B cell (primary cell): ENCODE measurements around the gene RHOV. TPM values are rescaled to one million over a fixed set of nuclear protein-coding genes. Genes with fewer than 3 reads are reported as not detected.

Source experiments
- ATAC-seq: fragments of 200-7000 bp; cut with Tn5 transposase; one replicate; pipeline ENCODE4 v1.10.0; 2021; ENCODE audit warnings: low read depth, mild to moderate bottlenecking, moderate number of reproducible peaks, moderate library complexity
- CTCF ChIA-PET: fragments of 350-600 bp; sonication (Branson Sonifier 250); formaldehyde crosslinking; loops from one replicate; lab custom pipeline; 2021; ENCODE audit warnings: antibody characterized with exemption, inconsistent platforms; lab: Charles Lee
- POLR2A ChIA-PET: fragments of 350-600 bp; sonication (Branson Sonifier 250); formaldehyde crosslinking; loops from one replicate; lab custom pipeline; 2021; ENCODE audit warnings: antibody characterized with exemption; lab: Charles Lee
- DNase-seq: peaks from one replicate; pipeline ENCODE4 v3.0.0; 2013
- H2AFZ ChIP-seq: 2 replicates; pipeline ENCODE4 v1.6.1; 2012; ENCODE audit warnings: mild to moderate bottlenecking, low read depth, low read length; ENCODE audit not compliant: insufficient read depth, poor library complexity, severe bottlenecking
- H3K27ac ChIP-seq, 2 donors: 1 replicate in 1 of 2; 2 replicates in 1 of 2; pipeline ENCODE4 v1.5.1; 2012 to 2013; ENCODE audit warnings: low read length in 2 of 2, mild to moderate bottlenecking in 2 of 2, moderate library complexity in 1 of 2
- H3K27me3 ChIP-seq, 4 experiments: fragments of 200-600 bp in 1 of 4; sonication (generic) in 1 of 4; replicated peaks in 1 of 4; 1 replicate in 2 of 4; 2 replicates in 2 of 4; pipeline versions ENCODE4 v1.6.1 to v1.7.0; 2013 to 2016; ENCODE audit warnings: low read length in 3 of 4, mild to moderate bottlenecking in 2 of 4, mixed read lengths in 1 of 4, moderate library complexity in 1 of 4; ENCODE audit not compliant: insufficient read depth in 4 of 4, control insufficient read depth in 3 of 4; ENCODE audit errors: control extremely low read depth in 1 of 4
- H3K36me3 ChIP-seq, 2 experiments: replicated peaks in 1 of 2; 1 replicate in 1 of 2; 2 replicates in 1 of 2; pipeline versions ENCODE4 v1.6.1 to v1.7.1; 2013; ENCODE audit warnings: low read length in 1 of 2; ENCODE audit not compliant: insufficient read depth in 2 of 2, control insufficient read depth in 1 of 2; ENCODE audit errors: control extremely low read depth in 1 of 2, extremely low read depth in 1 of 2
- H3K4me1 ChIP-seq, 2 donors: fragments of 200-600 bp in 1 of 2; sonication (generic) in 1 of 2; 1 replicate in 1 of 2; 2 replicates in 1 of 2; pipeline versions ENCODE4 v1.5.1 to v1.6.1; 2013 to 2017; ENCODE audit warnings: low read length in 2 of 2; ENCODE audit not compliant: control insufficient read depth in 2 of 2, insufficient read depth in 2 of 2
- H3K4me2 ChIP-seq: replicated peaks from 2 replicates; pipeline ENCODE3; 2012; ENCODE audit warnings: mild to moderate bottlenecking, low read depth, low read length; ENCODE audit not compliant: poor library complexity, severe bottlenecking
- H3K4me3 ChIP-seq, 5 experiments: fragments of 200-600 bp in 1 of 5; sonication (generic) in 1 of 5; 1 replicate in 3 of 5; 2 replicates in 2 of 5; pipeline versions ENCODE4 v1.5.1 to v1.7.0; 2011 to 2016; ENCODE audit warnings: low read length in 4 of 5, mild to moderate bottlenecking in 4 of 5, low read depth in 2 of 5, control low read depth in 1 of 5, moderate library complexity in 1 of 5; ENCODE audit not compliant: insufficient read depth in 1 of 5; ENCODE audit errors: control extremely low read depth in 1 of 5, extremely low read depth in 1 of 5
- H3K79me2 ChIP-seq: fragments of 200-600 bp; sonication (generic); one replicate; pipeline ENCODE4 v1.6.0; 2016; ENCODE audit warnings: low read length; ENCODE audit not compliant: control insufficient read depth, insufficient read depth
- H3K9ac ChIP-seq: fragments of 200-600 bp; sonication (generic); 2 replicates; pipeline ENCODE4 v1.6.1; 2017; ENCODE audit warnings: mild to moderate bottlenecking, low read length, moderate library complexity
- H3K9me3 ChIP-seq, 3 donors: one replicate each; pipeline versions ENCODE4 v1.6.1 to v1.7.1; 2013; ENCODE audit warnings: low read length in 2 of 3; ENCODE audit not compliant: control insufficient read depth in 2 of 3, insufficient read depth in 1 of 3; ENCODE audit errors: control extremely low read depth in 1 of 3
- H4K20me1 ChIP-seq: 2 replicates; pipeline ENCODE4 v1.6.0; 2012; ENCODE audit warnings: mild to moderate bottlenecking, low read length; ENCODE audit not compliant: insufficient read depth, control insufficient read depth, poor library complexity, severe bottlenecking
- H3K27ac Mint-ChIP-seq: one replicate; pipeline ENCODE4 v1.8.0; 2021; ENCODE audit warnings: mixed read lengths
- H3K27me3 Mint-ChIP-seq: one replicate; pipeline ENCODE4 v1.8.0; 2021; ENCODE audit warnings: mixed read lengths
- H3K4me1 Mint-ChIP-seq: one replicate; pipeline ENCODE4 v1.8.0; 2021; ENCODE audit warnings: mixed read lengths
- H3K4me3 Mint-ChIP-seq: one replicate; pipeline ENCODE4 v1.8.0; 2021; ENCODE audit warnings: mixed read lengths
- H3K9me3 Mint-ChIP-seq: one replicate; pipeline ENCODE4 v1.8.0; 2022; ENCODE audit warnings: mixed read lengths; ENCODE audit not compliant: insufficient read depth
- EZH2 ChIP-seq: IDR thresholded peaks from 2 replicates; pipeline ENCODE4 v1.6.1; 2012; ENCODE audit warnings: borderline replicate concordance, low read depth, mild to moderate bottlenecking, moderate library complexity, low read length; ENCODE audit not compliant: insufficient read depth, poor library complexity, severe bottlenecking
- WGBS: methylation state at CpG from one replicate; pipeline ENCODE4 v1.1.5; 2013; ENCODE audit warnings: missing lambda C conversion rate; ENCODE audit not compliant: insufficient coverage; 5-methylcytosine and 5-hydroxymethylcytosine counted together
- intact Hi-C: fragments of 100-400 bp; cut with micrococcal nuclease; formaldehyde crosslinking; loops from one replicate; pipeline ENCODE4 v1.10.0; 2022
- polyA plus RNA-seq: library from polyadenylated mRNA; depleted of rRNA; stranded (reverse); fragments of >200 nt; gene quantifications from 2 replicates; pipeline ENCODE4 v1.2.3, GENCODE V29; 2012
- total RNA-seq, 2 donors: library from RNA; stranded (reverse); fragments of 120-200 nt in 1 of 2; gene quantifications; 1 replicate in 1 of 2; 2 replicates in 1 of 2; pipeline versions ENCODE4 v1.2.3 to v1.2.4, GENCODE V29; 2013 to 2022
- TF ChIP-seq, protein P1 (sequence below): fragments of 200-600 bp; IDR thresholded peaks from one replicate; pipeline ENCODE4 v1.8.0; 2022; ENCODE audit warnings: antibody characterized with exemption, mild to moderate bottlenecking

RHOV gene
- total and polyA plus RNA-seq, 2 donors (not counting 1 experiment from before 2014, with no cell fraction given), result 0.54 TPM; not detected in 1

DNA sequence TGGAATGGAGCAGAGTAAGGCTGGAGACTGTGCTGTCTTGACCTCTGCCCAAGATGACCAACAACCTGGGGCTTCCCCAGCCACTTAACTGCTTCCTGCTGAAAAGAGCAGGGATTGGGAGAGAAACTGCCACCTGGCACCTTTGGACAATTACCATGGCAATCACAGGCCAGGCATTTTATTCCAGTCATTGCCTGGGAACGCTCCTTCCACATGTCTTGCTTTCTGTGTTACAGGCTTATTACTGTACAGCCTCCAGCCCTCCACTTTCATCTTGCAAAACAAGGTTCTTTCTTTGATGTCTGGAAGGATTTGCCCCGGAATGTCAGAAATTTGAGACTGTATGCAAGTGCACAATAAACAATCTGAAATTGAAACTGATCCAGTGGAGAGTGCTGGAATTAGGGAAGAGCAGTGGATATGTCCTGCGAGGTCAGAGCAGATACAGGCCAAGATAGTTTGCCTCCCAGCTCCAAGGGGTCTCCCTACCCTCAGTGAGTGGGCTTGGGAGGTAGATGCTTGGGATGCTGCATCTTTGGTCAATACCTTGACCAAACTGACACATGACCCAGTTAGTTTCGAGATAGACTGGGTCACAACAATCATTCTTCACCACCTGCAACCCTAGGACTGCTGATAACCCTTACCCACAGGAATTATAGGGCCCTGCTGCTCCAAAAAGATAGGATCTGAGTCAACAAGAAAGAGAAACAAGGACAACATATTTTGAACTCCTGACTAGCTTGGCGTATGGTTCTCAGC, 48.2 kb downstream of the RHOV start:
- DNase-seq (no peak), ATAC-seq (no peak)
- Histone ChIP-seq H3K27ac (no peak overlapping the region), H3K4me2 (no peak overlapping the region), H4K20me1 (no peaks in the 10 kb centered on the region), H3K9me3 (no peaks in the 10 kb centered on the region), H3K4me3 (no peak overlapping the region), H3K36me3 (no peaks in the 10 kb centered on the region), H3K4me1 (no peaks in the 10 kb centered on the region), H3K27me3 (no peaks in the 10 kb centered on the region), H3K9ac (no peak overlapping the region), H3K79me2 (no peaks in the 10 kb centered on the region), H2AFZ (no peak overlapping the region)
- CTCF ChIA-PET, result no interaction called here
- Mint-ChIP-seq H3K4me3 (no peak overlapping the region), H3K27ac (no peak overlapping the region), H3K9me3 (no peaks in the 10 kb centered on the region), H3K4me1 (no peaks in the 10 kb centered on the region), H3K27me3 (no peaks in the 10 kb centered on the region)
- intact Hi-C loops, result no loop called here
- POLR2A ChIA-PET, result no interaction called here
- 75% methylated on average over 4 of the region's 5 CpGs for WGBS
- TF ChIP-seq, protein P1, sequence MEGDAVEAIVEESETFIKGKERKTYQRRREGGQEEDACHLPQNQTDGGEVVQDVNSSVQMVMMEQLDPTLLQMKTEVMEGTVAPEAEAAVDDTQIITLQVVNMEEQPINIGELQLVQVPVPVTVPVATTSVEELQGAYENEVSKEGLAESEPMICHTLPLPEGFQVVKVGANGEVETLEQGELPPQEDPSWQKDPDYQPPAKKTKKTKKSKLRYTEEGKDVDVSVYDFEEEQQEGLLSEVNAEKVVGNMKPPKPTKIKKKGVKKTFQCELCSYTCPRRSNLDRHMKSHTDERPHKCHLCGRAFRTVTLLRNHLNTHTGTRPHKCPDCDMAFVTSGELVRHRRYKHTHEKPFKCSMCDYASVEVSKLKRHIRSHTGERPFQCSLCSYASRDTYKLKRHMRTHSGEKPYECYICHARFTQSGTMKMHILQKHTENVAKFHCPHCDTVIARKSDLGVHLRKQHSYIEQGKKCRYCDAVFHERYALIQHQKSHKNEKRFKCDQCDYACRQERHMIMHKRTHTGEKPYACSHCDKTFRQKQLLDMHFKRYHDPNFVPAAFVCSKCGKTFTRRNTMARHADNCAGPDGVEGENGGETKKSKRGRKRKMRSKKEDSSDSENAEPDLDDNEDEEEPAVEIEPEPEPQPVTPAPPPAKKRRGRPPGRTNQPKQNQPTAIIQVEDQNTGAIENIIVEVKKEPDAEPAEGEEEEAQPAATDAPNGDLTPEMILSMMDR, result no peak
- TF ChIP-seq EZH2, result no peak

- WGBS, result no CpG with 5 or more reads among the region's 1 CpG
- DNase-seq (no peak), ATAC-seq (no peak)
- Histone ChIP-seq H3K27ac (no peak overlapping the region), H3K4me1 (no peaks in the 10 kb centered on the region), H3K4me2 (no peak overlapping the region), H3K9me3 (no peaks in the 10 kb centered on the region), H3K9ac (no peak overlapping the region), H4K20me1 (no peaks in the 10 kb centered on the region), H2AFZ (no peak overlapping the region), H3K36me3 (no peaks in the 10 kb centered on the region), H3K4me3 (no peak overlapping the region), H3K27me3 (no peaks in the 10 kb centered on the region), H3K79me2 (no peaks in the 10 kb centered on the region)
- Mint-ChIP-seq H3K27ac (no peak overlapping the region), H3K4me3 (no peak overlapping the region), H3K27me3 (no peaks in the 10 kb centered on the region), H3K4me1 (no peaks in the 10 kb centered on the region), H3K9me3 (no peaks in the 10 kb centered on the region)
- ChIA-PET CTCF (no interaction called here), POLR2A (no interaction called here)
- intact Hi-C loops, result no loop called here
- TF ChIP-seq, protein P1, result no peak
- TF ChIP-seq EZH2, result no peak
These were observed 50.3 kb downstream of the RHOV start for GRCh38 chr15:40823572-40824343.
